HG03025 (cell line): Measurements from ENCODE around the gene OR2B6.

ENCODE experiments used
- ATAC-seq: cut with Tn5 transposase; IDR thresholded peaks from one replicate; pipeline ENCODE4 v1.9.1; 2021; ENCODE audit warnings: mild to moderate bottlenecking, moderate library complexity; ENCODE audit not compliant: unreplicated experiment, low FRiP score

The OR2B6 gene

DNA sequence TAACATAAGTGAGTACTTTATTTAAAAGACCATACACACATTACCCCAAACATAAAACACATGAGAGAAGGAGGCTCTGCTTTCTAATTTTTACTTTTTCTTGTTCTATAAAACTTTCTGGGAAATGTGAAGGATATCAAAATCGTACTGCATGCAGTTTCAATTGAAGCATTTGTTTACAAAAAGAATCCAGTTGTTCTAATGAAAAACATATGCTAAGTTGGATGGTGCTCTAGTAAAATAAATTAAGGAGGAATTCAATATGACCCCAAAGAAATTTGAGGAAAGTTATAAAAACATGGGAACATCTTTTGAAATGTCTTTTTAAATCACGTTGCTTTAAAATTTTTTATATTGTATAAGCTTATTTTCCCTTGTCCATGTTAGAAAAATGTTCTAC, 37.6 kb downstream of the OR2B6 start:
- no peak for ATAC-seq

DNA sequence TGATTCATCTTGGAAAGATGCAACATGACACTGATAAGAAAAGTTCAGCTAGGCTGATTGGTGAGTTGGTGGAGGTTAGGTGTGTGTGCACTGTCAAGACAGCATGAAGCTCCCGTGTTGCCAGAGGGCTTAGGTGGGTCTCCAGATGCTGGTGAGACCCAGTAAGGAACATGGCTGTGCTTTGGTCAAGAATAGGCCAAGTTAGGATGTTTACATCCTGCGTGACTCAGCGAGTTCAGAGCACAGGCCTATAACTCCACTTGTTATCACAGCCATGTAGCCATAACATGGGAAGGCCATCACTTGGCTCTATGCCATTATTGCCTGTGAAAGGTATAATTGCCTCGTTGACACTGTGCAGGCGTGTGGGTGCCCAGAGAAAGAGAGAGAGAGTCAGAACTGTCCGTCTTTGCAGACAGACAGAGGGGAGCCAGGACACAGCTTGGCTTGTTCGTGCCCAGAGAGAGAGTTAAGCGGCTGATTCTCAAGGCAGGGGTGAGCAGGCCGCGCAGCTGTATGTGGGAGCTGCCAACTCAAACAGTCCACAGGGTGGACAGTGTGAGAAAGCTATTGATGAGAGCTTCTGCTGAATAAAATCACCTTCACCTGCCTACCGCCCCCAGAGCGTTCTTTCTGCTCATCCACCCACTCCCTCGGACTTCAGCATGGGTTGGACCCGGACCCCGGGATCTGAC, 43.5 kb downstream of the OR2B6 start:
- ATAC-seq, result no peak

- ATAC-seq, result no peak
Measured at GRCh38 chr6:28001351-28001750, 44.3 kb downstream of the OR2B6 start.

GRCh38 chr6:28001751-28002150, 44.7 kb downstream of the OR2B6 start:
- ATAC-seq, result no peak

DNA sequence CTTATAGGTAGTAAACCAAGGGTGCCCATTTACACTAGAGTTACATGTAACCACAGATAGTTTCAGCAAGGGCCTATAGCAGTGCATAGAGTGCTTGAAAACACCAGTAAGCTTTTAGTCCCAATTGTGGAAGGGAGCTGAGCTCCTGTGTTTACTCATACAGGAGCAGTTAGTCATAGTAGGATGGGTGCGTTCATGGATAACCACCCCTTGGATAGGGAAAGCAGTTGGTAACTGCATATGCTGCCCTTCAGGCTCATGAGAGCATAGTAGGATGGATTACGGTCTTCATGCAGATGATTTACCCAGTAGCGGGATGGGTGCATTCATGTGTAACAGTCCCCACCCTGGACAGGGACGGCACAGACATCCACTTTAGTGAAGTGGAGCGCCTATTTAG, 45.1 kb downstream of the OR2B6 start:
- no peak for ATAC-seq

DNA sequence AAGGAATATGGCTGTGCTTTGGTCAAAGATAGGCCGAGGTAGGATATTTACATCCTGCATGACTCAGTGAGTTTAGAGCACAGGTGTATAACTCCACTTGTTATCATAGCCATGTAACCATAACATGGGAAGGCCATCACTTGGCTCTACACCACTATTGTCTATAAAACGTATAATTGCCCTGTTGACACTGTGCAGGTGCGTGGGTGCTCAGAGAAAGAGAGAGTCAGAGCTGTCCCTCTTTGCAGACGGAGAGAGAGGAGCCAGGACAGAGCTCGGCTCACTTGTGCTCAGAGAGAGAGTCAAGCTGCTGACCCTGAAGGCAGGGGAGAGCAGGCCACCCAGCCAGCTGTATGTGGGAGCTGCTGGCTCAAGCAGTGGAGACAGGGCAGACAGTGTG, 46.0 kb downstream of the OR2B6 start:
- no peak for ATAC-seq

DNA sequence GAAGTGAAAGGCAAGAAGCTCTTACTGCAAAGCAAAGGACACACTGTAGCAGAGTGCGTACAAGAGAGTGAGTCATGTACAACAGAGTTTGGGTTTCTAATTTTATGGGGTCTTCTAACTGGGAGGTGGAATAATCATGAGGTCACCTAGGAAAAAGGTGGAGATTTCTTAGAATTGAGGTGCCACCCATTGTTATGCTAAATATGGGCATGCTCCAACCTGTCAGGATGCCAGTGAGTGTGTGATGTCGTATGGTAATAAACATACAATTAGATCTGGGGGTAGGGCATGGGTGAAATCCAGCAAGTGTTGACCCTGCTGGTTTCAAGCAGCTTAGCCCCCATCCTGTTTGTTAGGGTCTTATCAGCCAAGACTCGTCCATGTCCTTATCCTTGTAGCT, 46.6 kb downstream of the OR2B6 start:
- ATAC-seq, result no peak

- ATAC-seq, result no peak
Measured at GRCh38 chr6:28004350-28005151, 47.5 kb downstream of the OR2B6 start.

GRCh38 chr6:28005152-28005890, 48.3 kb downstream of the OR2B6 start:
- ATAC-seq, result no peak

GRCh38 chr6:28005975-28006374, 48.9 kb downstream of the OR2B6 start:
- no peak for ATAC-seq
